ENCODE data around the gene SORCS2. TPM values are rescaled to one million over a fixed set of nuclear protein-coding genes. Genes with fewer than 3 reads are reported as not detected.
A peak's percentile ranks its signal among the peaks of the same experiment; 100 is the strongest.

The SORCS2 gene
- total RNA-seq, 2 donors from 2014 or later = 0.68 to 0.92 TPM

- DNase-seq (ENCODE audit: low spot score) (no peak), ATAC-seq (ENCODE audit: insufficient number of reproducible peaks, low FRiP score, low read depth) (no peak)
- Histone ChIP-seq H3K27me3 (replicated peaks; ENCODE audit: insufficient read depth) (peaks cover 3% of the 10 kb centered on the region), H3K27ac (no peak overlapping the region), H3K4me3 (no peak overlapping the region), H3K4me1 (ENCODE audit: control insufficient read depth in 1 of 2, low read depth in 2 of 2) (no peaks in the 10 kb centered on the region), H3K9me3 (no peaks in the 10 kb centered on the region), H3K36me3 (no peaks in the 10 kb centered on the region)
- TF ChIP-seq CTCF (IDR thresholded peaks at IDR 0.05) = no peak
Observed at GRCh38 chr4:7295197-7295910, 103.0 kb downstream of the SORCS2 start.

- ATAC-seq (ENCODE audit: insufficient number of reproducible peaks, low FRiP score, low read depth) = no peak
- Histone ChIP-seq H3K27ac (no peak overlapping the region), H3K4me3 (no peak overlapping the region), H3K4me1 (ENCODE audit: control insufficient read depth in 1 of 2, low read depth in 2 of 2) (no peaks in the 10 kb centered on the region), H3K27me3 (replicated peaks; ENCODE audit: insufficient read depth) (peaks cover 3% of the 10 kb centered on the region), H3K9me3 (no peaks in the 10 kb centered on the region), H3K36me3 (no peaks in the 10 kb centered on the region)
- TF ChIP-seq CTCF (IDR thresholded peaks at IDR 0.05) = peak; percentile 54
- DNase-seq (ENCODE audit: low spot score) = no peak
Observed at GRCh38 chr4:7295911-7296660, 103.7 kb downstream of the SORCS2 start.

GRCh38 chr4:7296661-7297335 lies 104.5 kb downstream of the SORCS2 start:
- no peak overlapping the region for H3K27ac ChIP-seq
- H3K4me3 ChIP-seq = no peak overlapping the region
- H3K36me3 ChIP-seq = no peaks in the 10 kb centered on the region
- H3K27me3 ChIP-seq (replicated peaks; ENCODE audit: insufficient read depth) = peaks cover 3% of the 10 kb centered on the region
- H3K9me3 ChIP-seq = no peaks in the 10 kb centered on the region
- DNase-seq (ENCODE audit: low spot score) = no peak
- no peak for TF ChIP-seq CTCF (IDR thresholded peaks at IDR 0.05)
- H3K4me1 ChIP-seq (ENCODE audit: control insufficient read depth in 1 of 2, low read depth in 2 of 2) = no peaks in the 10 kb centered on the region
- ATAC-seq (ENCODE audit: insufficient number of reproducible peaks, low FRiP score, low read depth) = no peak

- H3K27me3 ChIP-seq (replicated peaks; ENCODE audit: insufficient read depth) = peaks cover 3% of the 10 kb centered on the region
- no peak for DNase-seq (ENCODE audit: low spot score)
- no peaks in the 10 kb centered on the region for H3K9me3 ChIP-seq
- H3K4me3 ChIP-seq = no peak overlapping the region
- H3K4me1 ChIP-seq (ENCODE audit: control insufficient read depth in 1 of 2, low read depth in 2 of 2) = no peaks in the 10 kb centered on the region
- no peaks in the 10 kb centered on the region for H3K36me3 ChIP-seq
- H3K27ac ChIP-seq = no peak overlapping the region
- TF ChIP-seq CTCF (IDR thresholded peaks at IDR 0.05) = no peak
- no peak for ATAC-seq (ENCODE audit: insufficient number of reproducible peaks, low FRiP score, low read depth)
Observed at GRCh38 chr4:7297374-7297773, 105.0 kb downstream of the SORCS2 start.

DNA sequence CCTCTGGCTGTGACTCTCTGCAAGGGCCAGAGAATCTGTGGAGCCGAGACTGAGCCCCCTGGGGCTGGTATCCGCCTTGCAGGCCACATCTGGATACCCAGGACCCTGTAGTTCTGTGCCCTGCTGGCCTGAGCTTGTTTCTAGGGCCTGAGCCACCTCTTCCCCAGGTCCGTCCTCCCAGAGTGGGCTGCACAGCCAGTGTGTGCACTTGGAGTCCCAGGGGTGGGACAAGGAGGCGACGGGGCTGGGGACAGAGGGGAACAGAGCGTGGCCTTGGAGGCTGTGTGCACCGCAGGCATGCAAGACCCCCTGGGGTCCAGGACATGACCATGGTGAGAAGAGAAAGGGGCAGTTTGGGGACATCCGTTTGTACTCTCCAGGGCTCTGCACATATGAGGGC lies 105.5 kb downstream of the SORCS2 start:
- Histone ChIP-seq H3K36me3 (no peaks in the 10 kb centered on the region), H3K9me3 (no peaks in the 10 kb centered on the region), H3K4me1 (ENCODE audit: control insufficient read depth in 1 of 2, low read depth in 2 of 2) (no peaks in the 10 kb centered on the region), H3K27me3 (replicated peaks; ENCODE audit: insufficient read depth) (peaks cover 3% of the 10 kb centered on the region), H3K27ac (no peak overlapping the region), H3K4me3 (no peak overlapping the region)
- TF ChIP-seq CTCF (IDR thresholded peaks at IDR 0.05) = no peak
- no peak for DNase-seq (ENCODE audit: low spot score)
- ATAC-seq (ENCODE audit: insufficient number of reproducible peaks, low FRiP score, low read depth) = no peak
